ENCODE measurements around the gene USHBP1. TPM values are rescaled to one million over a fixed set of nuclear protein-coding genes. Genes with fewer than 3 reads are reported as not detected.

The USHBP1 gene
- total and polyA plus RNA-seq, 9 donors: 1.1 to 8.9 (median 2.0) TPM

Other genes starting within 250 kb of the USHBP1 start
- gene CPAMD8, start 237.9 kb downstream of the USHBP1 start, total RNA-seq: 10 to 100 TPM in 1 of 7 donors, 1 to 10 TPM in 6; 5.1 to 13.0 (median 7.9) TPM
- 10 to 100 TPM in 1 of 2 donors, 1 to 10 TPM in 1; 2.4 to 11.4 TPM for gene CPAMD8, start 237.9 kb downstream of the USHBP1 start, polyA plus RNA-seq
- 1 to 10 TPM; 4.3 to 7.0 (median 5.5) TPM for gene HAUS8, start 189.3 kb downstream of the USHBP1 start, total RNA-seq
- gene HAUS8, start 189.3 kb downstream of the USHBP1 start, polyA plus RNA-seq: 1 to 10 TPM; 4.1 to 7.2 TPM
- 10 to 100 TPM; 17.9 to 56.3 (median 38.4) TPM for gene MYO9B, start 189.0 kb downstream of the USHBP1 start, total RNA-seq
- gene MYO9B, start 189.0 kb downstream of the USHBP1 start, polyA plus RNA-seq: 10 to 100 TPM; 25.1 to 34.1 TPM
- gene USE1, start 49.4 kb downstream of the USHBP1 start, total RNA-seq: 10 to 100 TPM; 23.8 to 42.1 (median 30.9) TPM
- gene USE1, start 49.4 kb downstream of the USHBP1 start, polyA plus RNA-seq: 10 to 100 TPM; 15.8 to 50.3 TPM
- gene OCEL1, start 38.5 kb downstream of the USHBP1 start, total RNA-seq: 10 to 100 TPM in 6 of 7 donors, 1 to 10 TPM in 1; 6.4 to 39.8 (median 20.3) TPM
- 10 to 100 TPM; 16.7 to 18.6 TPM for gene OCEL1, start 38.5 kb downstream of the USHBP1 start, polyA plus RNA-seq
- gene NR2F6, start 18.8 kb downstream of the USHBP1 start, total RNA-seq: 10 to 100 TPM; 21.5 to 46.4 (median 28.4) TPM
- gene NR2F6, start 18.8 kb downstream of the USHBP1 start, polyA plus RNA-seq: 10 to 100 TPM in 1 of 2 donors, 1 to 10 TPM in 1; 3.7 to 10.5 TPM
- gene BABAM1, start 2.7 kb upstream of the USHBP1 start, total RNA-seq: 10 to 100 TPM; 37.4 to 74.8 (median 57.8) TPM
- 10 to 100 TPM; 62.6 to 99.1 TPM for gene BABAM1, start 2.7 kb upstream of the USHBP1 start, polyA plus RNA-seq
- 1 to 10 TPM in 4 of 7 donors, under 1 TPM in 3; 0.23 to 1.6 (median 1.4) TPM for gene ANKLE1, start 17.2 kb upstream of the USHBP1 start, total RNA-seq
- gene ANKLE1, start 17.2 kb upstream of the USHBP1 start, polyA plus RNA-seq: under 1 TPM; 0.12 to 0.65 TPM
- 10 to 100 TPM; 12.4 to 25.1 (median 19.1) TPM for gene ABHD8, start 38.7 kb upstream of the USHBP1 start, total RNA-seq
- gene ABHD8, start 38.7 kb upstream of the USHBP1 start, polyA plus RNA-seq: 10 to 100 TPM in 1 of 2 donors, under 1 TPM in 1; 0.55 to 15.3 TPM
- 10 to 100 TPM; 39.5 to 93.4 (median 53.4) TPM for gene MRPL34, start 41.1 kb upstream of the USHBP1 start, total RNA-seq
- 10 to 100 TPM; 62.7 to 93.0 TPM for gene MRPL34, start 41.1 kb upstream of the USHBP1 start, polyA plus RNA-seq
- gene DDA1, start 44.8 kb upstream of the USHBP1 start, total RNA-seq: 10 to 100 TPM in 6 of 7 donors, 1 to 10 TPM in 1; 6.3 to 29.3 (median 18.6) TPM
- 10 to 100 TPM; 29.1 to 32.6 TPM for gene DDA1, start 44.8 kb upstream of the USHBP1 start, polyA plus RNA-seq
- 1 to 10 TPM; 2.0 to 8.9 (median 4.0) TPM for gene ANO8, start 70.1 kb upstream of the USHBP1 start, total RNA-seq
- 1 to 10 TPM; 2.1 to 3.7 TPM for gene ANO8, start 70.1 kb upstream of the USHBP1 start, polyA plus RNA-seq
- gene GTPBP3, start 72.8 kb upstream of the USHBP1 start, total RNA-seq: 10 to 100 TPM; 11.4 to 22.9 (median 18.2) TPM
- gene GTPBP3, start 72.8 kb upstream of the USHBP1 start, polyA plus RNA-seq: 10 to 100 TPM in 1 of 2 donors, 1 to 10 TPM in 1; 4.5 to 11.6 TPM
- 10 to 100 TPM in 2 of 7 donors, 1 to 10 TPM in 5; 2.0 to 22.7 (median 8.3) TPM for gene PLVAP, start 112.6 kb upstream of the USHBP1 start, total RNA-seq
- gene PLVAP, start 112.6 kb upstream of the USHBP1 start, polyA plus RNA-seq: 10 to 100 TPM in 1 of 2 donors, 1 to 10 TPM in 1; 2.7 to 15.0 TPM
- gene CCDC194, start 129.5 kb upstream of the USHBP1 start, total RNA-seq: 10 to 100 TPM in 1 of 7 donors, 1 to 10 TPM in 5, under 1 TPM in 1; 0.69 to 13.6 (median 6.1) TPM
- gene CCDC194, start 129.5 kb upstream of the USHBP1 start, polyA plus RNA-seq: 1 to 10 TPM; 1.2 to 1.8 TPM
- 100 to 1,000 TPM; 400 to 715 (median 557) TPM for gene BST2, start 140.9 kb upstream of the USHBP1 start, total RNA-seq
- gene BST2, start 140.9 kb upstream of the USHBP1 start, polyA plus RNA-seq: 100 to 1,000 TPM; 207 to 760 TPM
- gene MVB12A, start 155.3 kb upstream of the USHBP1 start, total RNA-seq: 10 to 100 TPM; 54.4 to 90.4 (median 81.4) TPM
- 10 to 100 TPM in 1 of 2 donors, 1 to 10 TPM in 1; 7.6 to 77.8 TPM for gene MVB12A, start 155.3 kb upstream of the USHBP1 start, polyA plus RNA-seq
- gene TMEM221, start 183.9 kb upstream of the USHBP1 start, total RNA-seq: 10 to 100 TPM in 2 of 7 donors, 1 to 10 TPM in 5; 1.4 to 14.1 (median 7.5) TPM
- 1 to 10 TPM; 2.5 to 3.2 TPM for gene TMEM221, start 183.9 kb upstream of the USHBP1 start, polyA plus RNA-seq
- not detected for gene NXNL1, start 196.2 kb upstream of the USHBP1 start, total RNA-seq
- gene NXNL1, start 196.2 kb upstream of the USHBP1 start, polyA plus RNA-seq: under 1 TPM in 1 of 2 donors, not detected in 1; 0.11 TPM
- 10 to 100 TPM; 27.3 to 43.1 (median 37.8) TPM for gene SLC27A1, start 205.8 kb upstream of the USHBP1 start, total RNA-seq
- gene SLC27A1, start 205.8 kb upstream of the USHBP1 start, polyA plus RNA-seq: 10 to 100 TPM in 1 of 2 donors, 1 to 10 TPM in 1; 4.6 to 42.3 TPM
- gene PGLS, start 246.9 kb upstream of the USHBP1 start, total RNA-seq: 10 to 100 TPM; 43.9 to 93.0 (median 73.9) TPM
- gene PGLS, start 246.9 kb upstream of the USHBP1 start, polyA plus RNA-seq: 10 to 100 TPM; 11.0 to 72.3 TPM